Endodermal cell (in vitro differentiated cells): ENCODE results near the gene GPR107. TPM values are rescaled to one million over a fixed set of nuclear protein-coding genes. Genes with fewer than 3 reads are reported as not detected.
A peak's percentile ranks its signal among the peaks of the same experiment; 100 is the strongest.

Experiments used
- DNase-seq: peaks from one replicate; pipeline ENCODE4 v3.0.0-alpha.2; 2017
- H3K27ac ChIP-seq: 2 replicates; pipeline ENCODE4 v1.5.1; 2013; ENCODE audit warnings: mild to moderate bottlenecking, low read depth, low read length, moderate library complexity
- H3K27me3 ChIP-seq: 2 replicates; pipeline ENCODE4 v1.6.1; 2013; ENCODE audit warnings: mild to moderate bottlenecking, low read length, moderate library complexity; ENCODE audit not compliant: insufficient read depth, control insufficient read depth, poor library complexity, severe bottlenecking
- H3K36me3 ChIP-seq: 2 replicates; pipeline ENCODE4 v1.7.0; 2013; ENCODE audit warnings: mild to moderate bottlenecking, low read length, moderate library complexity; ENCODE audit not compliant: control insufficient read depth, insufficient read depth
- H3K4me1 ChIP-seq: one replicate; pipeline ENCODE4 v1.7.0; 2013; ENCODE audit warnings: low read length; ENCODE audit not compliant: control insufficient read depth, insufficient read depth
- H3K4me3 ChIP-seq: 2 replicates; pipeline ENCODE4 v1.5.1; 2013; ENCODE audit warnings: mild to moderate bottlenecking, low read length, moderate library complexity
- H3K9ac ChIP-seq: 2 replicates; pipeline ENCODE4 v1.6.1; 2013; ENCODE audit warnings: mild to moderate bottlenecking, low read length, moderate library complexity; ENCODE audit not compliant: poor library complexity, severe bottlenecking; ENCODE audit errors: extremely low read depth
- H3K9me3 ChIP-seq: 2 replicates; pipeline ENCODE4 v1.6.1; 2013; ENCODE audit warnings: mild to moderate bottlenecking, low read length, moderate library complexity; ENCODE audit not compliant: control insufficient read depth
- H3K27ac Mint-ChIP-seq: 2 replicates; pipeline ENCODE4 v1.8.0; 2020; ENCODE audit warnings: mixed read lengths
- H3K27me3 Mint-ChIP-seq: 2 replicates; pipeline ENCODE4 v1.8.0; 2021; ENCODE audit warnings: mild to moderate bottlenecking, mixed read lengths; ENCODE audit not compliant: insufficient read depth
- H3K36me3 Mint-ChIP-seq: 2 replicates; pipeline ENCODE4 v1.8.0; 2020; ENCODE audit warnings: low read depth, mixed read lengths
- H3K4me1 Mint-ChIP-seq: 2 replicates; pipeline ENCODE4 v1.8.0; 2020; ENCODE audit warnings: mixed read lengths
- H3K4me3 Mint-ChIP-seq: 2 replicates; pipeline ENCODE4 v1.8.0; 2020; ENCODE audit warnings: mild to moderate bottlenecking, moderate library complexity, mixed read lengths
- H3K9me3 Mint-ChIP-seq: 2 replicates; pipeline ENCODE4 v1.8.0; 2020; ENCODE audit warnings: mild to moderate bottlenecking, mixed read lengths
- CTCF ChIP-seq: fragments of 200-600 bp; sonication (generic); conservative IDR thresholded peaks from 2 replicates; pipeline ENCODE4 v1.5.0; 2021; ENCODE audit warnings: antibody characterized with exemption, mild to moderate bottlenecking
- WGBS, 2 experiments: methylation state at CpG; one replicate each; pipeline versions ENCODE4 v1.1.5 to v1.1.7; 2013; ENCODE audit warnings: missing lambda C conversion rate in 2 of 2, mixed read lengths in 1 of 2; ENCODE audit not compliant: insufficient coverage in 1 of 2, insufficient read length in 1 of 2; 5-methylcytosine and 5-hydroxymethylcytosine counted together
- total RNA-seq, 2 donors: library from RNA; stranded (reverse); fragmentation: NEBNext Ultra II Directional in 1 of 2; extraction: Animal tissue kit (Norgen Biotek cat#: 25700) in 1 of 2; gene quantifications; 2 replicates in 1 of 2; 3 replicates in 1 of 2; pipeline ENCODE4 v1.2.1, GENCODE V29; 2021

Gene GPR107
- total RNA-seq, 2 donors from 2014 or later: 50.7 to 62.0 TPM

GRCh38 chr9:130058154-130058553 lies 4.4 kb downstream of the GPR107 start:
- DNase-seq: no peak

GRCh38 chr9:130058887-130059286 lies 5.2 kb downstream of the GPR107 start:
- Mint-ChIP-seq H3K4me3 (no peak overlapping the region), H3K36me3 (peaks cover 15% of the 10 kb centered on the region), H3K4me1 (no peaks in the 10 kb centered on the region), H3K27me3 (no peaks in the 10 kb centered on the region), H3K27ac (no peak overlapping the region), H3K9me3 (no peaks in the 10 kb centered on the region)
- Histone ChIP-seq H3K9me3 (no peaks in the 10 kb centered on the region), H3K9ac (no peak overlapping the region), H3K4me1 (no peaks in the 10 kb centered on the region), H3K27me3 (no peaks in the 10 kb centered on the region), H3K36me3 (peaks cover 14% of the 10 kb centered on the region), H3K27ac (no peak overlapping the region), H3K4me3 (no peak overlapping the region)
- no peak for TF ChIP-seq CTCF
- 90 to 100% methylated on average over 3 of the region's 3 CpGs for WGBS, 2 experiments
- DNase-seq: no peak

More at GRCh38 chr9:130058154-130058553, 4.4 kb downstream of the GPR107 start:
- no peak overlapping the region for H3K9ac ChIP-seq
- Mint-ChIP-seq H3K4me1 (no peaks in the 10 kb centered on the region), H3K36me3 (peaks cover 15% of the 10 kb centered on the region), H3K27me3 (no peaks in the 10 kb centered on the region), H3K4me3 (no peak overlapping the region), H3K9me3 (no peaks in the 10 kb centered on the region), H3K27ac (no peak overlapping the region)
- H3K27me3 ChIP-seq: no peaks in the 10 kb centered on the region
- peak; percentile 70 for TF ChIP-seq CTCF
- H3K27ac ChIP-seq: no peak overlapping the region
- 90 to 96% methylated on average over 6 to 7 of the region's 7 CpGs for WGBS, 2 experiments
- no peaks in the 10 kb centered on the region for H3K9me3 ChIP-seq
- no peaks in the 10 kb centered on the region for H3K4me1 ChIP-seq
- H3K4me3 ChIP-seq: no peak overlapping the region
- H3K36me3 ChIP-seq: peaks cover 14% of the 10 kb centered on the region

- H3K4me3 Mint-ChIP-seq: no peak overlapping the region
- Histone ChIP-seq H3K9ac (no peak overlapping the region), H3K27me3 (no peaks in the 10 kb centered on the region), H3K4me3 (no peak overlapping the region), H3K4me1 (no peaks in the 10 kb centered on the region), H3K27ac (no peak overlapping the region), H3K9me3 (no peaks in the 10 kb centered on the region), H3K36me3 (peaks cover 14% of the 10 kb centered on the region)
- H3K9me3 Mint-ChIP-seq: no peaks in the 10 kb centered on the region
- H3K36me3 Mint-ChIP-seq: peaks cover 19% of the 10 kb centered on the region
- WGBS, 2 experiments: 83 to 95% methylated on average over 1 to 7 of the region's 7 CpGs
- no peak overlapping the region for H3K27ac Mint-ChIP-seq
- no peak for TF ChIP-seq CTCF
- peak; percentile 15 for DNase-seq
- peaks cover 7% of the 10 kb centered on the region for H3K4me1 Mint-ChIP-seq
- H3K27me3 Mint-ChIP-seq: no peaks in the 10 kb centered on the region
These were observed 6.6 kb downstream of the GPR107 start for GRCh38 chr9:130060296-130060695.
